A549 (cell line): Measurements from ENCODE around the gene TSGA10. TPM values are rescaled to one million over a fixed set of nuclear protein-coding genes. Genes with fewer than 3 reads are reported as not detected.
"Not testable (repeated sequence)": the region's sequence is repeated elsewhere in the genome, so short reads cannot be mapped to it uniquely, and the experiment has no call there.

Experiments used
- ATAC-seq, 2 experiments: fragments of 200-7000 bp in 1 of 2; fragments of >200 bp in 1 of 2; cut with Nextera tagmentation in 1 of 2; cut with Tn5 transposase in 1 of 2; 3 replicates each; pipeline versions ENCODE4 v1.8.0 to v1.9.1; 2018 to 2020; ENCODE audit warnings: mild to moderate bottlenecking in 1 of 2, moderate library complexity in 1 of 2
- CTCF ChIA-PET: fragments of 300-600 bp; sonication (Branson Sonifier 250); formaldehyde crosslinking; extraction: SDS; loops from one replicate; lab custom pipeline; 2021; ENCODE audit warnings: antibody characterized with exemption, inconsistent platforms; lab: Yijun Ruan, JAX
- POLR2A ChIA-PET: fragments of 350-600 bp; formaldehyde crosslinking; extraction: SDS; loops from one replicate; lab custom pipeline; 2021; ENCODE audit warnings: antibody characterized with exemption, inconsistent platforms; lab: Yijun Ruan, JAX
- DNase-seq, 2 experiments: peaks; one replicate each; pipeline versions ENCODE4 v3.0.0 to v3.0.0-alpha.2; 2011 to 2016; ENCODE audit warnings: low read depth in 1 of 2, low spot score in 1 of 2
- FAIRE-seq: peaks from 2 replicates; lab custom pipeline; 2011; peaks lifted over from hg19 to GRCh38; lab: Jason Lieb, UNC
- H3K27ac ChIP-seq, 2 experiments: fragments of >200 bp; sonication (Bioruptor Twin); formaldehyde crosslinking; 3 replicates each; pipeline ENCODE4 v1.5.1; 2016 to 2017
- H3K4me1 ChIP-seq: fragments of >200 bp; sonication (Bioruptor Twin); formaldehyde crosslinking; 3 replicates; pipeline ENCODE4 v1.6.1; 2016
- H3K4me2 ChIP-seq: fragments of >200 bp; sonication (Bioruptor Twin); formaldehyde crosslinking; 3 replicates; pipeline ENCODE4 v1.6.1; 2016
- H3K4me3 ChIP-seq: fragments of >200 bp; sonication (Bioruptor Twin); formaldehyde crosslinking; 3 replicates; pipeline ENCODE4 v1.5.1; 2016
- H3K9me3 ChIP-seq: fragments of >200 bp; sonication (Bioruptor Twin); formaldehyde crosslinking; 3 replicates; pipeline ENCODE4 v1.6.1; 2016
- BHLHE40 ChIP-seq: IDR thresholded peaks from 2 replicates; pipeline ENCODE4 v1.6.1; 2012; ENCODE audit warnings: low read depth, low read length, inconsistent platforms
- CHD4 ChIP-seq: fragments of 200-600 bp; sonication (generic); IDR thresholded peaks from 2 replicates; pipeline ENCODE4 v1.6.1; 2016; ENCODE audit warnings: antibody characterized with exemption, mild to moderate bottlenecking, borderline replicate concordance
- EHF ChIP-seq: fragments of 250-450 bp; sonication (Bioruptor Pico); IDR thresholded peaks from 2 replicates; pipeline ENCODE4 v1.5.0; 2020; ENCODE audit warnings: mild to moderate bottlenecking
- EP300 ChIP-seq, 2 experiments: fragments of >200 bp; sonication (Bioruptor Twin); formaldehyde crosslinking; IDR thresholded peaks; 2 replicates in 1 of 2; 3 replicates in 1 of 2; pipeline ENCODE4 v1.6.1; 2016 to 2017
- GATA3 ChIP-seq: IDR thresholded peaks from 2 replicates; pipeline ENCODE4 v1.6.1; 2012; ENCODE audit warnings: borderline replicate concordance
- HDAC2 ChIP-seq: fragments of 200-600 bp; sonication (generic); IDR thresholded peaks from 2 replicates; pipeline ENCODE4 v1.6.1; 2016
- HEYL ChIP-seq: fragments of 250-450 bp; sonication (Bioruptor Pico); IDR thresholded peaks from 2 replicates; pipeline ENCODE4 v1.8.0; 2021; ENCODE audit warnings: mild to moderate bottlenecking, moderate library complexity
- HOXA7 ChIP-seq: fragments of 250-450 bp; sonication (Bioruptor Pico); IDR thresholded peaks from 2 replicates; pipeline ENCODE4 v1.5.0; 2020; ENCODE audit warnings: mild to moderate bottlenecking, moderate library complexity
- KDM1A ChIP-seq: fragments of 200-600 bp; sonication (generic); IDR thresholded peaks from 2 replicates; pipeline ENCODE4 v1.6.1; 2016; ENCODE audit warnings: low read depth, mild to moderate bottlenecking
- KDM5A ChIP-seq: fragments of 200-600 bp; sonication (generic); IDR thresholded peaks from 2 replicates; pipeline ENCODE4 v1.6.1; 2016; ENCODE audit warnings: antibody characterized with exemption, mild to moderate bottlenecking
- NPAS2 ChIP-seq: fragments of 250-450 bp; sonication (Bioruptor Pico); IDR thresholded peaks from 2 replicates; pipeline ENCODE4 v1.8.0; 2022; ENCODE audit warnings: mild to moderate bottlenecking, moderate library complexity, borderline replicate concordance
- POLR2A ChIP-seq: IDR thresholded peaks from 2 replicates; pipeline ENCODE4 v1.6.1; 2012; ENCODE audit warnings: mild to moderate bottlenecking, low read length
- POLR2AphosphoS2 ChIP-seq: conservative IDR thresholded peaks from 2 replicates; pipeline ENCODE4 v1.6.1; 2012; ENCODE audit warnings: low read length, improper control_type of control experiment, inconsistent platforms
- RAD21 ChIP-seq, 2 experiments: fragments of >200 bp in 1 of 2; sonication (Bioruptor Twin) in 1 of 2; formaldehyde crosslinking in 1 of 2; IDR thresholded peaks in 1 of 2; conservative IDR thresholded peaks in 1 of 2; 2 replicates in 1 of 2; 3 replicates in 1 of 2; pipeline ENCODE4 v1.6.1; 2012 to 2018; ENCODE audit warnings: inconsistent platforms in 1 of 2
- SMC3 ChIP-seq: fragments of >200 bp; sonication (Bioruptor Twin); formaldehyde crosslinking; IDR thresholded peaks from 3 replicates; pipeline ENCODE4 v1.6.1; 2018; ENCODE audit warnings: inconsistent platforms
- ZC3H11A ChIP-seq: fragments of 450-650 bp; IDR thresholded peaks from 2 replicates; pipeline ENCODE4 v1.6.1; 2014; ENCODE audit warnings: antibody characterized with exemption, mild to moderate bottlenecking
- ZFP36 ChIP-seq: fragments of 450-650 bp; IDR thresholded peaks from 2 replicates; pipeline ENCODE4 v1.6.1; 2014; ENCODE audit warnings: borderline replicate concordance; ENCODE audit not compliant: partially characterized antibody
- ZSCAN20 ChIP-seq: fragments of 250-450 bp; sonication (Bioruptor Pico); IDR thresholded peaks from 2 replicates; pipeline ENCODE4 v1.8.0; 2022; ENCODE audit warnings: mild to moderate bottlenecking, moderate library complexity
- WGBS: methylation state at CpG from one replicate; pipeline ENCODE4 v1.1.6; 2017; ENCODE audit errors: missing lambda C conversion rate; 5-methylcytosine and 5-hydroxymethylcytosine counted together
- polyA plus RNA-seq, 4 experiments: library from polyadenylated mRNA; depleted of rRNA in 3 of 4; stranded (reverse); fragments of >200 nt; fragmentation: RNase III in 1 of 4; extraction: RNeasy Plus Mini Kit Qiagen cat#74134 plus additional on column Dnase treatment in 1 of 4; gene quantifications; 2 replicates in 3 of 4; 3 replicates in 1 of 4; pipeline ENCODE4 v1.2.3, GENCODE V29; 2011 to 2017
- TF ChIP-seq, protein P1 (sequence below): fragments of 450-650 bp; IDR thresholded peaks from 2 replicates; pipeline ENCODE4 v1.6.1; 2014; ENCODE audit warnings: antibody characterized with exemption
- TF ChIP-seq, protein P2 (sequence below): fragments of 150-350 bp; IDR thresholded peaks from 2 replicates; pipeline ENCODE4 v1.6.1; 2014; ENCODE audit warnings: low read depth, mild to moderate bottlenecking, low read length

The TSGA10 gene
- polyA plus RNA-seq, 2 of the 4 experiments (the other 2 are of a cell fraction): 4.2 to 4.3 TPM

DNA sequence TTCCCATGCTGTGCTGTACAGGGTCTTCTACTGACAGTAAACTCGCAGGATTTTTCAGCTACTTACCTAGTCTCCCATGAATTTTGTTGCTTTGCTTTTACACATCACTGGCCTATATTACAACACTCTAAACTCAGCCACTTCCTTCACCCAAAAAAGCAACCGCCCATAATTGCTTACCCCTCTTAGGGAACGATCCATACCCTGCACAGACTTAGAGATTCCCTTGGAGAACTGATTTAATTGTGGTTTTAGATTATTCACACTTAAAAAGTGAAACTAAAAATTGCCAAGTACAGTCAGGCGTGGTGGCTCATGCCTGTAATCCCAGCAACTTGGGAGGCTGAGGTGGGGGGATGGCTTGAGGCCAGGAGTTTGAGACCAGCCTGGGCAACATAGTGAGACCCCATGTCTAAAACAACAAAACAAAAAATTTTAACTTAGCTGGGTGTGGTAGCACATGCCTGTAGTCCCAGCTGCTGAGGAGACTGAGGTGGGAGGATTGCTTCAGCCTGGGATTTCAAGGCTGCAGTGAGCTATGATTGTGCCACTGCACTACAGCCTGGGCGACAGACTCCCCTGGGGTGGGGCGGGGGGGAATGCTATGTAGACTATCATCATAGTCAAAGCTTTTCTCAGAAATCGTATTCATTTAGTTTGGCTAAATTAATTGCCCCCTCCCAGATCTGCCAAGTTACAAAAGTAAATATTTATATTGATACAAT, 45.5 kb upstream of the TSGA10 start (continued):
- TF ChIP-seq, protein P1, sequence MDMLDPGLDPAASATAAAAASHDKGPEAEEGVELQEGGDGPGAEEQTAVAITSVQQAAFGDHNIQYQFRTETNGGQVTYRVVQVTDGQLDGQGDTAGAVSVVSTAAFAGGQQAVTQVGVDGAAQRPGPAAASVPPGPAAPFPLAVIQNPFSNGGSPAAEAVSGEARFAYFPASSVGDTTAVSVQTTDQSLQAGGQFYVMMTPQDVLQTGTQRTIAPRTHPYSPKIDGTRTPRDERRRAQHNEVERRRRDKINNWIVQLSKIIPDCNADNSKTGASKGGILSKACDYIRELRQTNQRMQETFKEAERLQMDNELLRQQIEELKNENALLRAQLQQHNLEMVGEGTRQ: no peak
- TF ChIP-seq EP300 (IDR thresholded peaks at IDR 0.05): no peak

GRCh38 chr2:99198103-99198841, 43.5 kb upstream of the TSGA10 start:
- no peak for TF ChIP-seq HEYL (CRISPR knock-in tag)
- TF ChIP-seq ZFP36: no peak
- no peak for TF ChIP-seq GATA3
- no peak for TF ChIP-seq POLR2AphosphoS2
- no peak for TF ChIP-seq CHD4
- no peak for TF ChIP-seq EP300 (IDR thresholded peaks at IDR 0.05)
- TF ChIP-seq, protein P2, sequence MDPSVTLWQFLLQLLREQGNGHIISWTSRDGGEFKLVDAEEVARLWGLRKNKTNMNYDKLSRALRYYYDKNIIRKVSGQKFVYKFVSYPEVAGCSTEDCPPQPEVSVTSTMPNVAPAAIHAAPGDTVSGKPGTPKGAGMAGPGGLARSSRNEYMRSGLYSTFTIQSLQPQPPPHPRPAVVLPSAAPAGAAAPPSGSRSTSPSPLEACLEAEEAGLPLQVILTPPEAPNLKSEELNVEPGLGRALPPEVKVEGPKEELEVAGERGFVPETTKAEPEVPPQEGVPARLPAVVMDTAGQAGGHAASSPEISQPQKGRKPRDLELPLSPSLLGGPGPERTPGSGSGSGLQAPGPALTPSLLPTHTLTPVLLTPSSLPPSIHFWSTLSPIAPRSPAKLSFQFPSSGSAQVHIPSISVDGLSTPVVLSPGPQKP: no peak
- no peak for TF ChIP-seq KDM5A
- no peak for TF ChIP-seq HOXA7 (CRISPR knock-in tag)
- TF ChIP-seq SMC3: no peak
- no peak for TF ChIP-seq POLR2A
- ChIA-PET CTCF (no interaction called here), POLR2A (no interaction called here)
- H3K4me1 ChIP-seq: no peaks in the 10 kb centered on the region
- no peak overlapping the region for H3K4me2 ChIP-seq
- ATAC-seq: no peak
- no peak for FAIRE-seq
- H3K9me3 ChIP-seq: no peaks in the 10 kb centered on the region
- DNase-seq: no peak
- 84% methylated on average over 6 of the region's 6 CpGs for WGBS
- no peak overlapping the region for H3K27ac ChIP-seq
- no peak overlapping the region for H3K4me3 ChIP-seq

- not testable (repeated sequence) for H3K9me3 ChIP-seq, H3K4me3 ChIP-seq
- TF ChIP-seq CHD4: 0 out of 2 replicates have a peak, but pooled peaks have one; percentile 42
- TF ChIP-seq, all 56 proteins: peak for 1; not testable (repeated sequence) for 55
- ATAC-seq, H3K4me1 ChIP-seq, H3K4me2 ChIP-seq, FAIRE-seq, DNase-seq, POLR2A ChIA-PET, H3K27ac ChIP-seq, CTCF ChIA-PET: not testable (repeated sequence)
- WGBS: 93% methylated on average over 4 of the region's 4 CpGs
Measured at GRCh38 chr2:99192364-99192763, 37.6 kb upstream of the TSGA10 start.

GRCh38 chr2:99190548-99190947, 35.8 kb upstream of the TSGA10 start:
- ATAC-seq (no peak; a peak in 1 of 6 replicates), FAIRE-seq (no peak), DNase-seq (no peak)
- 46% methylated on average over 1 of the region's 1 CpG for WGBS
- H3K4me3 ChIP-seq: no peak overlapping the region
- H3K4me1 ChIP-seq: no peaks in the 10 kb centered on the region
- H3K4me2 ChIP-seq: no peak overlapping the region
- ChIA-PET CTCF (interaction anchor here (0.6 to 1.1 kb wide), 2 partner anchors 10 to 49 kb away, joined by 3 to 4 read pairs; partner anchors contain the start of gene MITD1), POLR2A (no interaction called here)
- H3K27ac ChIP-seq: no peak overlapping the region
- no peaks in the 10 kb centered on the region for H3K9me3 ChIP-seq
- no peak for TF ChIP-seq ZC3H11A
- TF ChIP-seq BHLHE40: no peak
- no peak for TF ChIP-seq KDM1A
- no peak for TF ChIP-seq GATA3
- TF ChIP-seq EP300 (IDR thresholded peaks at IDR 0.05): no peak
- TF ChIP-seq ZFP36: no peak
- TF ChIP-seq HDAC2: no peak
- TF ChIP-seq ZSCAN20 (CRISPR knock-in tag): no peak
- no peak for TF ChIP-seq EHF (CRISPR knock-in tag)
- no peak for TF ChIP-seq RAD21 (conservative IDR thresholded peaks at IDR 0.05 in 1 of 2, IDR thresholded peaks at IDR 0.05 in 1 of 2)
- no peak for TF ChIP-seq HEYL (CRISPR knock-in tag)
- no peak for TF ChIP-seq HOXA7 (CRISPR knock-in tag)
- TF ChIP-seq NPAS2 (CRISPR knock-in tag): no peak
- TF ChIP-seq POLR2AphosphoS2: no peak
